HCT116 (cell line): ENCODE measurements around the gene OPALIN. TPM values are rescaled to one million over a fixed set of nuclear protein-coding genes. Genes with fewer than 3 reads are reported as not detected.

Experiments
- ATAC-seq: fragments of 200-7000 bp; cut with Tn5 transposase; 2 replicates; pipeline ENCODE4 v1.9.1; 2020; ENCODE audit warnings: mild to moderate bottlenecking, moderate library complexity
- BruUV-seq: library from RNA; stranded (reverse); fragments of 400-500 nt; replicated peaks from 2 replicates; lab custom pipeline; 2021; lab: Mats Ljungman, UMichigan
- CTCF ChIA-PET: fragments of 300-600 bp; sonication (Branson Sonifier 250); formaldehyde crosslinking; loops from one replicate; lab custom pipeline; 2021; ENCODE audit warnings: antibody characterized with exemption; lab: Charles Lee
- POLR2A ChIA-PET: fragments of 300-600, 350-600 bp; sonication (Branson Sonifier 250); formaldehyde crosslinking; loops from one replicate; lab custom pipeline; 2021; ENCODE audit warnings: antibody characterized with exemption; lab: Charles Lee
- RAD21 ChIA-PET, 2 experiments: fragments of 300-600 bp; sonication (Branson Sonifier 250); formaldehyde crosslinking; loops; one replicate each; lab custom pipeline; 2023; ENCODE audit warnings: low total read pairs in 2 of 2; ENCODE audit not compliant: uncharacterized antibody in 2 of 2, unreplicated experiment in 2 of 2, low non-redundant PET in 1 of 2; lab: Charles Lee
- DNase-seq: peaks from one replicate; pipeline ENCODE4 v3.0.0-alpha.2; 2010; ENCODE audit warnings: low read depth, low spot score
- H2AFZ ChIP-seq: fragments of 200-600 bp; shearing (Covaris generic), sonication (generic); 2 replicates; pipeline ENCODE4 v1.6.1; 2017; ENCODE audit warnings: low read depth, mixed run types, mixed read lengths, antibody characterized with exemption, low read length; ENCODE audit not compliant: poor library complexity, severe bottlenecking
- H3K27ac ChIP-seq: 2 replicates; pipeline ENCODE4 v1.5.1; 2012; ENCODE audit warnings: low read depth, low read length
- H3K27me3 ChIP-seq: fragments of 200-600 bp; sonication (generic); 2 replicates; pipeline ENCODE4 v1.6.1; 2016; ENCODE audit warnings: mixed run types, low read length, mixed read lengths; ENCODE audit not compliant: insufficient read depth
- H3K36me3 ChIP-seq, 2 experiments: fragments of 200-500 bp in 1 of 2; fragments of 200-600 bp in 1 of 2; sonication (Bioruptor generic) in 1 of 2; sonication (generic) in 1 of 2; 2 replicates each; pipeline versions ENCODE4 v1.5.1 to v1.6.1; 2014 to 2016; ENCODE audit warnings: low read length in 2 of 2, inconsistent platforms in 1 of 2, mixed read lengths in 1 of 2, mixed run types in 1 of 2; ENCODE audit not compliant: insufficient read depth in 2 of 2, control insufficient read depth in 1 of 2
- H3K4me1 ChIP-seq, 2 experiments: fragments of 200-600 bp in 1 of 2; sonication (generic) in 1 of 2; 2 replicates each; pipeline versions ENCODE4 v1.5.1 to v1.6.1; 2012 to 2017; ENCODE audit warnings: low read length in 2 of 2, inconsistent platforms in 1 of 2, mild to moderate bottlenecking in 1 of 2, mixed read lengths in 1 of 2, mixed run types in 1 of 2, moderate library complexity in 1 of 2; ENCODE audit not compliant: insufficient read depth in 2 of 2, control insufficient read depth in 1 of 2
- H3K4me2 ChIP-seq: fragments of 200-600 bp; sonication (generic); 2 replicates; pipeline ENCODE4 v1.6.1; 2017; ENCODE audit warnings: mixed run types, low read length, mixed read lengths
- H3K4me3 ChIP-seq, 2 experiments: fragments of 200-600 bp in 1 of 2; sonication (generic) in 1 of 2; replicated peaks in 1 of 2; 2 replicates each; pipeline ENCODE4 v1.5.1; 2011 to 2016; ENCODE audit warnings: low read length in 2 of 2, control low read depth in 1 of 2, low read depth in 1 of 2, mild to moderate bottlenecking in 1 of 2, mixed read lengths in 1 of 2, mixed run types in 1 of 2
- H3K79me2 ChIP-seq: fragments of 200-600 bp; sonication (generic); 2 replicates; pipeline ENCODE4 v1.6.1; 2017; ENCODE audit warnings: mild to moderate bottlenecking, mixed run types, low read length, moderate library complexity, mixed read lengths; ENCODE audit not compliant: insufficient read depth
- H3K9ac ChIP-seq: fragments of 200-600 bp; sonication (generic); 2 replicates; pipeline ENCODE4 v1.6.1; 2016; ENCODE audit warnings: low read length, mixed read lengths
- H3K9me2 ChIP-seq: fragments of 200-600 bp; sonication (generic), shearing (Covaris generic); 2 replicates; pipeline ENCODE4 v1.6.1; 2017; ENCODE audit warnings: mixed run types, mild to moderate bottlenecking, moderate library complexity; ENCODE audit not compliant: insufficient read depth
- H3K9me3 ChIP-seq, 2 experiments: fragments of 200-500 bp in 1 of 2; fragments of 200-600 bp in 1 of 2; sonication (Bioruptor generic) in 1 of 2; sonication (generic) in 1 of 2; 2 replicates each; pipeline ENCODE4 v1.6.1; 2014 to 2017; ENCODE audit warnings: low read length in 2 of 2, mixed read lengths in 2 of 2, inconsistent platforms in 1 of 2, low read depth in 1 of 2, mild to moderate bottlenecking in 1 of 2, mixed run types in 1 of 2, moderate library complexity in 1 of 2; ENCODE audit not compliant: control insufficient read depth in 1 of 2, insufficient read depth in 1 of 2
- H4K20me1 ChIP-seq: fragments of 200-600 bp; sonication (generic), shearing (Covaris generic); 2 replicates; pipeline ENCODE4 v1.6.1; 2017; ENCODE audit warnings: mixed run types, mild to moderate bottlenecking, moderate library complexity; ENCODE audit not compliant: insufficient read depth
- CBX3 ChIP-seq: IDR thresholded peaks from 2 replicates; pipeline ENCODE4 v1.6.1; 2012; ENCODE audit warnings: low read depth
- CEBPB ChIP-seq: IDR thresholded peaks from 2 replicates; pipeline ENCODE4 v1.6.1; 2012; ENCODE audit warnings: low read depth
- EZH2 ChIP-seq: fragments of 200-600 bp; sonication (generic); IDR thresholded peaks from 2 replicates; pipeline ENCODE4 v1.6.1; 2017; ENCODE audit warnings: antibody characterized with exemption, mixed run types
- FOSL1 ChIP-seq: IDR thresholded peaks from 2 replicates; pipeline ENCODE4 v1.6.1; 2012; ENCODE audit warnings: low read depth
- POLR2A ChIP-seq: IDR thresholded peaks from 2 replicates; pipeline ENCODE4 v1.7.0; 2011; ENCODE audit warnings: borderline replicate concordance; ENCODE audit not compliant: insufficient read depth, insufficient read length; ENCODE audit errors: extremely low read depth
- POLR2AphosphoS5 ChIP-seq: IDR thresholded peaks from 2 replicates; pipeline ENCODE4 v1.6.1; 2011; ENCODE audit warnings: mild to moderate bottlenecking, low read depth, low read length, moderate library complexity
- RAD21 ChIP-seq: IDR thresholded peaks from 2 replicates; pipeline ENCODE4 v1.6.1; 2012; ENCODE audit warnings: low read depth, mild to moderate bottlenecking
- YY1 ChIP-seq: IDR thresholded peaks from 2 replicates; pipeline ENCODE4 v1.6.1; 2011; ENCODE audit warnings: low read length, low read depth, moderate library complexity, mild to moderate bottlenecking; ENCODE audit not compliant: insufficient replicate concordance; ENCODE audit errors: extremely low read depth
- ZFX ChIP-seq: fragments of 450-650 bp; IDR thresholded peaks from 2 replicates; pipeline ENCODE4 v1.6.1; 2017
- ZNF274 ChIP-seq: fragments of 200-500 bp; sonication (Bioruptor generic); IDR thresholded peaks from 2 replicates; pipeline ENCODE4 v1.6.1; 2014; ENCODE audit warnings: mild to moderate bottlenecking, low read depth, low read length, inconsistent platforms
- intact Hi-C: fragments of 100-400 bp; cut with micrococcal nuclease; formaldehyde crosslinking; loops from 2 replicates; pipeline ENCODE4 v1.10.0; 2022
- total RNA-seq: library from RNA; stranded (reverse); gene quantifications from one replicate; pipeline ENCODE4 v1.2.1, GENCODE V29; 2021; ENCODE audit not compliant: unreplicated experiment
- TF ChIP-seq, protein P1 (sequence below), 3 experiments: fragments of 200-600 bp in 1 of 3; sonication (generic) in 1 of 3; IDR thresholded peaks in 2 of 3; conservative IDR thresholded peaks in 1 of 3; 2 replicates each; pipeline ENCODE4 v1.5.1; 2012 to 2017; ENCODE audit warnings: low read depth in 2 of 3, low read length in 2 of 3, antibody characterized with exemption in 1 of 3, borderline replicate concordance in 1 of 3, control low read depth in 1 of 3, mild to moderate bottlenecking in 1 of 3, mixed read lengths in 1 of 3, mixed run types in 1 of 3, moderate library complexity in 1 of 3; ENCODE audit not compliant: insufficient read depth in 1 of 3
- TF ChIP-seq, protein P2 (sequence below): IDR thresholded peaks from 2 replicates; pipeline ENCODE4 v1.6.1; 2012

The OPALIN gene
- total RNA-seq, 1 experiment from 2014 or later, result not detected

DNA sequence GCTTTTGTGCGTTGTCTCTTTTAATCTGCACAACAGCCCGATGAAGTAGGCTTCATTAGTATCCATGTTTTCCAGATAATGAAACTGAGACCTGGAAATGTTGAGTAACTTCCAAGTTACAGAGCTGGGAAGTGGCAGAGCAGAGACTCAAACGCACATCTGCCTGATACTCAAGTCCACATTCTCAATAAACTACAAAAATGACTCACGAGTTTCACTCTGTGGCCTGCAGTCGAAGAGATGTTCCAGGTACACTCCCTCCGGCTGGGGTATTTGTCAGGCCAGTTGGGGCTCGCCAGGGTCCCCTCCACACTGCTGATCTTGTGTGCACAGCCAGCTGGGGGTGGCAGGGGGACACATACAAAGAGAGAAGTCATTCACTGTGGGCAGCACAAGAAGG is 17.7 kb upstream of the OPALIN start (continued):
- TF ChIP-seq, protein P1, sequence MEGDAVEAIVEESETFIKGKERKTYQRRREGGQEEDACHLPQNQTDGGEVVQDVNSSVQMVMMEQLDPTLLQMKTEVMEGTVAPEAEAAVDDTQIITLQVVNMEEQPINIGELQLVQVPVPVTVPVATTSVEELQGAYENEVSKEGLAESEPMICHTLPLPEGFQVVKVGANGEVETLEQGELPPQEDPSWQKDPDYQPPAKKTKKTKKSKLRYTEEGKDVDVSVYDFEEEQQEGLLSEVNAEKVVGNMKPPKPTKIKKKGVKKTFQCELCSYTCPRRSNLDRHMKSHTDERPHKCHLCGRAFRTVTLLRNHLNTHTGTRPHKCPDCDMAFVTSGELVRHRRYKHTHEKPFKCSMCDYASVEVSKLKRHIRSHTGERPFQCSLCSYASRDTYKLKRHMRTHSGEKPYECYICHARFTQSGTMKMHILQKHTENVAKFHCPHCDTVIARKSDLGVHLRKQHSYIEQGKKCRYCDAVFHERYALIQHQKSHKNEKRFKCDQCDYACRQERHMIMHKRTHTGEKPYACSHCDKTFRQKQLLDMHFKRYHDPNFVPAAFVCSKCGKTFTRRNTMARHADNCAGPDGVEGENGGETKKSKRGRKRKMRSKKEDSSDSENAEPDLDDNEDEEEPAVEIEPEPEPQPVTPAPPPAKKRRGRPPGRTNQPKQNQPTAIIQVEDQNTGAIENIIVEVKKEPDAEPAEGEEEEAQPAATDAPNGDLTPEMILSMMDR (IDR thresholded peaks at IDR 0.05 in 2 of 3, conservative IDR thresholded peaks at IDR 0.05 in 1 of 3; ENCODE audit: borderline replicate concordance in 1 of 3, insufficient read depth in 1 of 3, low read depth in 2 of 3, low read length in 2 of 3), result no peak
- TF ChIP-seq YY1, result no peak
- no peak for TF ChIP-seq POLR2A
- TF ChIP-seq, all 23 proteins: peak for 0

DNA sequence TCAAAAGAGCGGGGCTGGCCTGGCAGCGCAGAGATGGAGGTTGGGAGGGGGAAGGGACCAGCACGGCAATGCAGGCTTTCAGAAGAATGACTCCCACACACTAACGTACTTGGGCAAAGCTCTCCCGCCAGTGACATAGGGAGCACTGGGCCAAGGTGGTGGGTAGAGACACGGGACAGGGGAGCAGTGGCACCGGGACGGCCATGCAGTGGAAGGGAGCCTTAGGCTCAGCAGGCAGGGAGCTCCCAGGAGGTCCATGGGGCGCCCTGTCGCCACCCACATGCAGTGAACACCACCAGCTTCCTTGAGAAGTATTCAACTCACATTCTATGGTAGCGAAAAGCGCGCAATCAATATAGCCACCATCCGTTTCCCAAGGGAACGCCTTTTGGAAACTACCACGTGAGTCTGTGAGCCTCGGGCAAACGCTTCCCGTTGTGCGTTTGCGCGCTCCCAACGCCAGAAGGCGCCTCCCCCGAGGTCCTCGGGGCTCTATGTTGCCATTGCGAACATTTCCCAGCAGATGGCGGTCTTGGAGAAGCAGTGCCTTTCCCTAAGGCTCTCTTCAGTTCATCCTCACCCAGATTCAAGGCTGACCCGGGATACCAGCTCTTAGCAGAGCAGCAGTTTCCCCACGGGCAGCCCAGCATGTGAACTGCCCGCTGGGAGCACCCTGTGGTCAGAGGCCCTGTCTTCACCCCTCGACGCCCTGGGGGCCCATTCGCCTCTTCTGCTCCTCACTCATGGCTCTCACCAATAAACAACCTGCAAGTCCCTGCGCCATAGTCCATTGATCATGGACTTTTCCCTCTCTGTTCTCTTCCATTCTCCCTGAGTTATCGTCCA is 16.4 kb upstream of the OPALIN start:
- no peak overlapping the region; the same call in 1 of the 2 replicates for H3K27ac ChIP-seq
- peak overlapping the region; percentile 38 for H3K9ac ChIP-seq

More for the DNA sequence above, 16.4 kb upstream of the OPALIN start:
- CTCF ChIA-PET, result interaction anchor here (0.6 to 2.0 kb wide), 12 partner anchors 34 to 698 kb away, joined by 3 to 11 read pairs (median 4); partner anchors contain the start of gene TLL2
- H2AFZ ChIP-seq, result peak overlapping the region; percentile 94
- H3K4me2 ChIP-seq, result peak overlapping the region; percentile 63
- no peaks in the 10 kb centered on the region for H3K27me3 ChIP-seq
- no peaks in the 10 kb centered on the region for H3K36me3 ChIP-seq
- H4K20me1 ChIP-seq, result no peaks in the 10 kb centered on the region
- peak; percentile 81 for DNase-seq
- peak overlapping the region; percentile 27 to 29; a peak in 3 of 4 replicates for H3K4me3 ChIP-seq
- no peaks in the 10 kb centered on the region for H3K9me2 ChIP-seq
- intact Hi-C loops, result loop anchor here (1.0 to 10.0 kb wide), 4 partner anchors 40 to 457 kb away; partner anchors contain the start of gene LCOR
- H3K79me2 ChIP-seq, result no peaks in the 10 kb centered on the region
- peak; percentile 91 for ATAC-seq
- no peaks in the 10 kb centered on the region for H3K9me3 ChIP-seq
- POLR2A ChIA-PET, result no interaction called here
- BruUV-seq, result no TSS peak
- H3K4me1 ChIP-seq, result peaks cover 0 to 24% of the 10 kb centered on the region in 2 experiments; a peak in 3 of 4 replicates
- RAD21 ChIA-PET, result interaction anchor here (0.8 kb wide), 2 partner anchors 135 to 136 kb away, joined by 3 read pairs; no protein-coding TSS in a partner anchor
- TF ChIP-seq ZNF274 (no peak), CBX3 (peak; percentile 45; the same call in 1 of the 2 replicates), ZFX (no peak), CEBPB (no peak), RAD21 (peak; percentile 93), FOSL1 (no peak), YY1 (peak; percentile 46), EZH2 (no peak), POLR2AphosphoS5 (0 out of 2 replicates have a peak, but pooled peaks have one; percentile 20)
- TF ChIP-seq, protein P1 (IDR thresholded peaks at IDR 0.05 in 2 of 3, conservative IDR thresholded peaks at IDR 0.05 in 1 of 3; ENCODE audit: borderline replicate concordance in 1 of 3, insufficient read depth in 1 of 3, low read depth in 2 of 3, low read length in 2 of 3), result peak; percentile 93 to 99 (median 97)
- TF ChIP-seq, protein P2, sequence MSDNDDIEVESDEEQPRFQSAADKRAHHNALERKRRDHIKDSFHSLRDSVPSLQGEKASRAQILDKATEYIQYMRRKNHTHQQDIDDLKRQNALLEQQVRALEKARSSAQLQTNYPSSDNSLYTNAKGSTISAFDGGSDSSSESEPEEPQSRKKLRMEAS, result peak; percentile 91
